DOHH2 (cell line): ENCODE data around the gene F10.

Experiments used
- EZH2phosphoT487 ChIP-seq: fragments of 200-600 bp; sonication (generic); IDR thresholded peaks from 2 replicates; pipeline ENCODE4 v1.6.1; 2017; ENCODE audit warnings: borderline replicate concordance, mild to moderate bottlenecking, antibody characterized with exemption, low read length, moderate library complexity, mixed read lengths
- TF ChIP-seq, protein P1 (sequence below): fragments of 200-600 bp; sonication (generic); IDR thresholded peaks from one replicate; pipeline ENCODE4 v1.5.1; 2014; ENCODE audit warnings: antibody characterized with exemption, mild to moderate bottlenecking, low read depth, low read length; ENCODE audit not compliant: poor library complexity, severe bottlenecking

DNA sequence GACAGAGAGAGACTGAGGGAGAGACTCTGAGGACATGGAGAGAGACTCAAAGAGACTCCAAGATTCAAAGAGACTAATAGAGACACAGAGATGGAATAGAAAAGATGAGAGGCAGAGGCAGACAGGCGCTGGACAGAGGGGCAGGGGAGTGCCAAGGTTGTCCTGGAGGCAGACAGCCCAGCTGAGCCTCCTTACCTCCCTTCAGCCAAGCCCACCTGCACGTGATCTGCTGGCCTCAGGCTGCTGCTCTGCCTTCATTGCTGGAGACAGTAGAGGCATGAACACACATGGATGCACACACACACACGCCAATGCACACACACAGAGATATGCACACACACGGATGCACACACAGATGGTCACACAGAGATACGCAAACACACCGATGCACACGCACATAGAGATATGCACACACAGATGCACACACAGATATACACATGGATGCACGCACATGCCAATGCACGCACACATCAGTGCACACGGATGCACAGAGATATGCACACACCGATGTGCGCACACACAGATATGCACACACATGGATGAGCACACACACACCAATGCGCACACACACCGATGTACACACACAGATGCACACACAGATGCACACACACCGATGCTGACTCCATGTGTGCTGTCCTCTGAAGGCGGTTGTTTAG, 3.3 kb upstream of the F10 start:
- TF ChIP-seq, protein P1, sequence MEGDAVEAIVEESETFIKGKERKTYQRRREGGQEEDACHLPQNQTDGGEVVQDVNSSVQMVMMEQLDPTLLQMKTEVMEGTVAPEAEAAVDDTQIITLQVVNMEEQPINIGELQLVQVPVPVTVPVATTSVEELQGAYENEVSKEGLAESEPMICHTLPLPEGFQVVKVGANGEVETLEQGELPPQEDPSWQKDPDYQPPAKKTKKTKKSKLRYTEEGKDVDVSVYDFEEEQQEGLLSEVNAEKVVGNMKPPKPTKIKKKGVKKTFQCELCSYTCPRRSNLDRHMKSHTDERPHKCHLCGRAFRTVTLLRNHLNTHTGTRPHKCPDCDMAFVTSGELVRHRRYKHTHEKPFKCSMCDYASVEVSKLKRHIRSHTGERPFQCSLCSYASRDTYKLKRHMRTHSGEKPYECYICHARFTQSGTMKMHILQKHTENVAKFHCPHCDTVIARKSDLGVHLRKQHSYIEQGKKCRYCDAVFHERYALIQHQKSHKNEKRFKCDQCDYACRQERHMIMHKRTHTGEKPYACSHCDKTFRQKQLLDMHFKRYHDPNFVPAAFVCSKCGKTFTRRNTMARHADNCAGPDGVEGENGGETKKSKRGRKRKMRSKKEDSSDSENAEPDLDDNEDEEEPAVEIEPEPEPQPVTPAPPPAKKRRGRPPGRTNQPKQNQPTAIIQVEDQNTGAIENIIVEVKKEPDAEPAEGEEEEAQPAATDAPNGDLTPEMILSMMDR = no peak
- TF ChIP-seq EZH2phosphoT487 = no peak
